MCF 10A (cell line): Measurements from ENCODE around the gene NHERF2. TPM values are rescaled to one million over a fixed set of nuclear protein-coding genes. Genes with fewer than 3 reads are reported as not detected.

Source experiments
- BruUV-seq: library from RNA; stranded (reverse); fragments of 400-500 nt; replicated peaks from 2 replicates; lab custom pipeline; 2021; lab: Mats Ljungman, UMichigan
- CTCF ChIA-PET: fragments of 300-600 bp; sonication (Branson Sonifier 250); formaldehyde crosslinking; extraction: SDS; loops from one replicate; lab custom pipeline; 2021; ENCODE audit warnings: antibody characterized with exemption, inconsistent platforms; lab: Yijun Ruan, JAX
- POLR2A ChIA-PET: fragments of 300-600, 350-650 bp; sonication (Branson Sonifier 250); formaldehyde crosslinking; extraction: SDS; loops from one replicate; lab custom pipeline; 2020; ENCODE audit warnings: antibody characterized with exemption, inconsistent platforms; lab: Yijun Ruan, JAX
- DNase-seq: peaks from one replicate; pipeline ENCODE4 v3.0.0-alpha.2; 2018; ENCODE audit not compliant: unreplicated experiment
- H3K27ac Mint-ChIP-seq: one replicate; pipeline ENCODE4 v1.8.0; 2022; ENCODE audit warnings: mild to moderate bottlenecking, low read depth, mixed read lengths; ENCODE audit not compliant: unreplicated experiment
- H3K27me3 Mint-ChIP-seq: one replicate; pipeline ENCODE4 v1.8.0; 2022; ENCODE audit warnings: mixed read lengths; ENCODE audit not compliant: insufficient read depth, unreplicated experiment
- H3K36me3 Mint-ChIP-seq: one replicate; pipeline ENCODE4 v1.8.0; 2022; ENCODE audit warnings: mild to moderate bottlenecking, moderate library complexity, mixed read lengths; ENCODE audit not compliant: insufficient read depth, unreplicated experiment
- H3K4me1 Mint-ChIP-seq: one replicate; pipeline ENCODE4 v1.8.0; 2022; ENCODE audit warnings: mixed read lengths; ENCODE audit not compliant: insufficient read depth, unreplicated experiment
- H3K4me3 Mint-ChIP-seq: one replicate; pipeline ENCODE4 v1.8.0; 2022; ENCODE audit warnings: mild to moderate bottlenecking, moderate library complexity, mixed read lengths; ENCODE audit not compliant: unreplicated experiment
- H3K9me3 Mint-ChIP-seq: one replicate; pipeline ENCODE4 v1.8.0; 2022; ENCODE audit warnings: mixed read lengths; ENCODE audit not compliant: unreplicated experiment
- intact Hi-C: fragments of 100-400 bp; cut with micrococcal nuclease; formaldehyde crosslinking; loops from 2 replicates; pipeline ENCODE4 v1.14.1; 2022
- total RNA-seq: library from RNA; stranded (reverse); gene quantifications from 2 replicates; pipeline ENCODE4 v1.2.3, GENCODE V29; 2022
- TF ChIP-seq, protein P1 (sequence below): fragments of 200-600 bp; IDR thresholded peaks from one replicate; pipeline ENCODE4 v1.8.0; 2022; ENCODE audit warnings: antibody characterized with exemption, mild to moderate bottlenecking; ENCODE audit not compliant: unreplicated experiment

The NHERF2 gene
- total RNA-seq, 1 experiment from 2014 or later, result 14.5 TPM

DNA sequence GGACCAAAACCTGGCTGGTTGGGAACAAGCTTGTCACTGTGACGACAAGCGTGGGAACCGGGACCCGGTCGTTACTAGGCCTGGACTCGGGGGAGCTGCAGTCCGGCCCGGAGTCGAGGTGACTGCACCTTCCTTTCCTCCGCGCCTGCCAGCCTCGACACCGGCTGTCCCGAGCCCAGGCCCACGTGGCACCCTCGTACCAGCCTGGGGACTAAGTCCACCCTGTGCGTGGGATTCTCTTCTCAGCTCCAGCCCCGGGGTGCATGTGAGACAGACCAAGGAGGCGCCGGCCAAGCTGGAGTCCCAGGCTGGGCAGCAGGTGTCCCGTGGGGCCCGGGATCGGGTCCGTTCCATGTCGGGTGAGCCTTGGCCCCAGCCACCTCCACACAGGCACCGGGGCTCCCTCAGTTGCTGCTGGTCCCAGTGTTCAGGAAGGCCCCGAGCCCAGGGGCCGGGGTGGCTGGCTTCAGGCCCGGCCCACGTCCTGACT lies 52.7 kb downstream of the NHERF2 start:
- DNase-seq, result no peak
- ChIA-PET CTCF (interaction anchor here (1.0 to 1.2 kb wide), 3 partner anchors 8 to 61 kb away, joined by 3 read pairs; no protein-coding TSS in a partner anchor), POLR2A (no interaction called here)
- intact Hi-C loops, result no loop called here
- Mint-ChIP-seq H3K36me3 (peaks cover 27% of the 10 kb centered on the region), H3K9me3 (no peaks in the 10 kb centered on the region), H3K4me1 (no peaks in the 10 kb centered on the region), H3K27ac (no peak overlapping the region), H3K27me3 (no peaks in the 10 kb centered on the region), H3K4me3 (no peak overlapping the region)
- no TSS peak for BruUV-seq
- TF ChIP-seq, protein P1, sequence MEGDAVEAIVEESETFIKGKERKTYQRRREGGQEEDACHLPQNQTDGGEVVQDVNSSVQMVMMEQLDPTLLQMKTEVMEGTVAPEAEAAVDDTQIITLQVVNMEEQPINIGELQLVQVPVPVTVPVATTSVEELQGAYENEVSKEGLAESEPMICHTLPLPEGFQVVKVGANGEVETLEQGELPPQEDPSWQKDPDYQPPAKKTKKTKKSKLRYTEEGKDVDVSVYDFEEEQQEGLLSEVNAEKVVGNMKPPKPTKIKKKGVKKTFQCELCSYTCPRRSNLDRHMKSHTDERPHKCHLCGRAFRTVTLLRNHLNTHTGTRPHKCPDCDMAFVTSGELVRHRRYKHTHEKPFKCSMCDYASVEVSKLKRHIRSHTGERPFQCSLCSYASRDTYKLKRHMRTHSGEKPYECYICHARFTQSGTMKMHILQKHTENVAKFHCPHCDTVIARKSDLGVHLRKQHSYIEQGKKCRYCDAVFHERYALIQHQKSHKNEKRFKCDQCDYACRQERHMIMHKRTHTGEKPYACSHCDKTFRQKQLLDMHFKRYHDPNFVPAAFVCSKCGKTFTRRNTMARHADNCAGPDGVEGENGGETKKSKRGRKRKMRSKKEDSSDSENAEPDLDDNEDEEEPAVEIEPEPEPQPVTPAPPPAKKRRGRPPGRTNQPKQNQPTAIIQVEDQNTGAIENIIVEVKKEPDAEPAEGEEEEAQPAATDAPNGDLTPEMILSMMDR, result no peak

GRCh38 chr16:2079991-2080390 lies 53.3 kb downstream of the NHERF2 start:
- TF ChIP-seq, protein P1, result no peak
- no peaks in the 10 kb centered on the region for H3K4me1 Mint-ChIP-seq
- intact Hi-C loops, result no loop called here
- no peaks in the 10 kb centered on the region for H3K9me3 Mint-ChIP-seq
- no peak overlapping the region for H3K4me3 Mint-ChIP-seq
- H3K27me3 Mint-ChIP-seq, result no peaks in the 10 kb centered on the region
- no TSS peak for BruUV-seq
- ChIA-PET CTCF (interaction anchor here (1.2 kb wide), 1 partner anchor 60 kb away, joined by 3 read pairs; no protein-coding TSS in a partner anchor), POLR2A (no interaction called here)
- no peak for DNase-seq
- peaks cover 29% of the 10 kb centered on the region for H3K36me3 Mint-ChIP-seq
- H3K27ac Mint-ChIP-seq, result no peak overlapping the region

DNA sequence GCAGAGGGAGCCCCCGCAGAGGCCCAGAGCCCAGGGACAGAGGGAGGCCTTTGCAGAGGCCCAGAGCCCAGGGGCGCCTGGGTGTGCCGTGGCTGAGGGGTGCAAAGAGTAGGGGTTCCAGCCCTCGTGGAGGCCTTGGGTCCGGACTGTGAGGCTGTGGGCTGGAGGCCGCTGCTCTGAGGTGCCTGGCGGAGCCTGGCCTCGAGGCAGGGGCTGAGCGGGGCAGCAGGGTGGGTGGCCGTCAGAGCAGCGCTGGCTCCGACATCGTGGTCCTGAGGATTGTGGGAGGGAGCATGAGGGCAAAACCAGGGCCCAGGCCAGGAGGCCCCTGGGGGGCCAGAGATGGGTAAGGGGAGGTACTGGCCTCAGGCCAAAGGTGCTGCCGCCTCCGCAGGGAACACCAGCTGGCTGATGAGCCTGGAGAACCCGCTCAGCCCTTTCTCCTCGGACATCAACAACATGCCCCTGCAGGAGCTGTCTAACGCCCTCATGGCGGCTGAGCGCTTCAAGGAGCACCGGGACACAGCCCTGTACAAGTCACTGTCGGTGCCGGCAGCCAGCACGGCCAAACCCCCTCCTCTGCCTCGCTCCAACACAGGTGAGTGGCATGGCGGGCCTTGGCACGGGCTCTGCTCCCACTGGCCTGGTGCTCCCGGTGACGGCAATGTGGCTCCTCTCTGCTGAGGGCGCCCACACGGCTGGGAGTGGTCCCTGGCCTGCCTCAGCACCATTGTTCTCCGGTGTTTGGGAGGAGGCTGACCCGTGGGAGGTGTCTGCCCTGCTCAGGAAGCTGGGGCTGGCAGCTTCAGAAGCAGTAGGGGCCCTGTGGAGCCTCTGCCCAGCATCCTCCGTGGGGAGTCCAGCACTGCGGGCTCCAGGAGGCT lies 54.7 kb downstream of the NHERF2 start:
- Mint-ChIP-seq H3K27ac (no peak overlapping the region), H3K4me3 (no peak overlapping the region), H3K27me3 (no peaks in the 10 kb centered on the region), H3K4me1 (no peaks in the 10 kb centered on the region), H3K9me3 (no peaks in the 10 kb centered on the region), H3K36me3 (peaks cover 31% of the 10 kb centered on the region)
- no TSS peak for BruUV-seq
- intact Hi-C loops, result no loop called here
- DNase-seq, result no peak
- TF ChIP-seq, protein P1, result no peak
- ChIA-PET POLR2A (no interaction called here), CTCF (no interaction called here)
